GM18498 (cell line): ENCODE data around the gene NPY4R.
"Not testable (repeated sequence)": the region's sequence is repeated elsewhere in the genome, so short reads cannot be mapped to it uniquely, and the experiment has no call there.

ENCODE experiments used
- ATAC-seq: cut with Tn5 transposase; IDR thresholded peaks from one replicate; pipeline ENCODE4 v1.9.1; 2021; ENCODE audit warnings: mild to moderate bottlenecking, moderate library complexity; ENCODE audit not compliant: unreplicated experiment

Gene NPY4R, protein sequence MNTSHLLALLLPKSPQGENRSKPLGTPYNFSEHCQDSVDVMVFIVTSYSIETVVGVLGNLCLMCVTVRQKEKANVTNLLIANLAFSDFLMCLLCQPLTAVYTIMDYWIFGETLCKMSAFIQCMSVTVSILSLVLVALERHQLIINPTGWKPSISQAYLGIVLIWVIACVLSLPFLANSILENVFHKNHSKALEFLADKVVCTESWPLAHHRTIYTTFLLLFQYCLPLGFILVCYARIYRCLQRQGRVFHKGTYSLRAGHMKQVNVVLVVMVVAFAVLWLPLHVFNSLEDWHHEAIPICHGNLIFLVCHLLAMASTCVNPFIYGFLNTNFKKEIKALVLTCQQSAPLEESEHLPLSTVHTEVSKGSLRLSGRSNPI

DNA sequence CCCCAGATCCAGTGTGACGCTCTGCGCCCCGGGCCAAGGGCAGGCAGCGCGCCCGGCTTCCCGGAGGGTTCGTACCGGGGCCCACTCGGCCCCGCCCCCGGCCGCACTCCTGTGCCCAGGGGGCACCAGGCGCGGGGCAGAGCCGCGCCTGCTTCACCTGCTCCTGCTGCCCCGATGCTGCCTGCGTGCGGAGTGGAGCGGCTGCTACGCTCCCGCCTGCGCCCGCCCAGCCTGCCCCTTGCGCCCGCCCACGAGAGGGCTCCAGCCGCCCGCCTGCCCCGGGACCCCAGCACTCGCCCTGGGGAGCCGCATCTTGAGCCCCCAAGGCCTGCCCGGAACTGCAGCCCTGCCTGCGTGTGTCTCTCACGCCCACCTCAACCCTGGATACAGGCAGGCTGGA is at the start of gene NPY4R:
NPY4R (minus strand) TSS at position 194 of the 400 bp plus-strand sequence. CDS start 3,323 bp downstream, outside the sequence.
- not testable (repeated sequence) for ATAC-seq

GRCh38 chr10:46515366-46515765 is 49.6 kb upstream of the NPY4R start:
- no peak for ATAC-seq

- ATAC-seq, result no peak
Measured at GRCh38 chr10:46514899-46515298, 49.1 kb upstream of the NPY4R start.

- no peak for ATAC-seq
Measured at GRCh38 chr10:46514431-46514861, 48.7 kb upstream of the NPY4R start.

DNA sequence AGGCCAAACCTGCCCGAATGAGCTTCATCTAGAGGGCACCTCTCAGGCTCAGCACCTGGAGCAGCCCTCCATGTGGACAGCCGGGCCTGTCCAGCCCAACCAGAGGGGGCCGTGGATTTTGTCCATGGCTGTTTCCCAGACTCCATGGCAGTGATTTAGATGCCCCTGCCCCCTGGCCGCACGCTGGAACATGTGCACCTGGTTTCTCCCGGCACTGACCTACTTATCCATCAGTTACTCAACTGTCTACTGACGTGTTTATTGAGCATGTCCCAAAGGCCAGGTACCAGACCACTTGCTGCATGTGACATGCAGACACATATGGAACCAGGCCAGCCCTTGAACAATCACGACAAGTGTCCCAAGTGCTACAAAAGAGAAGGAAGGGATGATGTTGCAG is 47.6 kb upstream of the NPY4R start:
- ATAC-seq, result not testable (repeated sequence)

DNA sequence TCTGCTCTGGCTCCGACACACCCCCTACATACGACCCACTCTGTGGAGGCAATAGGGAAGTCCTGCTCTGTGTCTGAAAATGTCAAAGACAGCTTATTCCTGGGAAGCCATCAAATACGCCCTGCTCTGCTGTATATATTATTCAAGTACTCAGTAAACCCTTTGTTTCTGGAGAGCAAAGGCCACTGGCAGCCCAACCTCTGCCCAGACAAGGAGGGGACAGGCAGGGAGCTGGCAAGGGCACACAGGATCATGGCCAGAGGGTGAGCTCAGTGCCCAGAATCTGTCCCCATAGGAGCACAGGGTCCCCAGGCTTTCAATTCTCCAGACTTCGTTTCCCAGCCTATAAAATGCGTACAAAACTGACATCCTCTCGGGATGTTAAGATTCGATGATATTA is 47.0 kb upstream of the NPY4R start:
- not testable (repeated sequence) for ATAC-seq

DNA sequence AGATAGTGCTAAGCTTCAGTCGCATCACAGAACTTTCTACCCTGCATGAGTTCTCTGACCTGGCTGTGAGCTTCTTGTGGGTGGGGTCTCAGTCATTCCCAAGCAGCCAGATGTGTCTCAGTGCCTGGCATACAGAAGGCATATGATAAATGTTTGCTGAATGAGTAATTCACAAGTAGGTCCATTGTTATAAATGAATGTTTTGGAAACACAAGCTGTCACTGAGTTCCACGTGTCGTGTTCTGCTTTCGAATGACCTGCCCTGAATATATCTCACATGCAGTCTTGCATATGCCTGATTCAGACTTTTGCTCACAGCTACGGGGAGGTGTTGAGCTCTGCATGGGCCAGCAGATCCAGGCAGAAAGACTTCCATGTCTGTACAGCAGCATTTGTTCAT is 46.2 kb upstream of the NPY4R start:
- not testable (repeated sequence) for ATAC-seq

DNA sequence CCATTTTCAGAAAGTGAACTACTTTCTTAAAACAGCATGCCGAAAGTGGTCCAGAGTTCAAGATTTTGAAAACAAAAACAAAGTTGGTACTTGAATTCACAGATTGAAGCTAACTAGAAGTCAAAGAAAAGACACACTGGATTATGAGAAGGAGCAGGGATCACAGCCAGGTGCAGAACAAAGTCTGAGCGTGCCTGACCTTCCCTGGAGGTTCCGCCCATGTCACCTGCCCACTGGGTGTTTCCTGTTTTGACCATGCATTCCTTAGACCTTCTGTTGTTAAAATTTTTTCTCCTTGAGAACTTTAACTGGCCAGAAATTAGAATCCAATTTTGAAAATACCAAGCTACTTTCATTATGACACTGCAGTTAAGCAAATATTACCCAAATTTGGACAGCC is 34.2 kb upstream of the NPY4R start:
- not testable (repeated sequence) for ATAC-seq

- ATAC-seq, result not testable (repeated sequence)
Measured at GRCh38 chr10:46498985-46499703, 33.4 kb upstream of the NPY4R start.

DNA sequence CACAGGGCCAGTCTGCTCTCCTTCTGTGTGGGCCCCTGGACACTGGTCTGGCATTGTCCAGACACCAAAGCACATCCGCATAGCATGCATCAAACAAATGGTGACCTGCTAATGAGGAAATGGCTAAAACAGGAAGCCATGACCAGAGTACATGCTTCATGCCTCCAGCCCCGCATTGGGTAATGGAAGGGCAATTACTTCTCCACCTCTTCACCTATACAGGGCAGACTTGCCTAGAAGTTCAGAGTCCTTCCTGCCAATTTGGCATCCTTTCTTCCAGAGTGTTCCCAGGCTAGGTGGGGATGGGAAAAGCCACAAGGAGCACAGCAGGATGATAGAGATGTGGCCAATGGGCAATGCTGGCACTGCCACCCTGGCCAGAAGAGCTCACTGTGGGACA is 32.1 kb upstream of the NPY4R start:
- ATAC-seq, result not testable (repeated sequence)

DNA sequence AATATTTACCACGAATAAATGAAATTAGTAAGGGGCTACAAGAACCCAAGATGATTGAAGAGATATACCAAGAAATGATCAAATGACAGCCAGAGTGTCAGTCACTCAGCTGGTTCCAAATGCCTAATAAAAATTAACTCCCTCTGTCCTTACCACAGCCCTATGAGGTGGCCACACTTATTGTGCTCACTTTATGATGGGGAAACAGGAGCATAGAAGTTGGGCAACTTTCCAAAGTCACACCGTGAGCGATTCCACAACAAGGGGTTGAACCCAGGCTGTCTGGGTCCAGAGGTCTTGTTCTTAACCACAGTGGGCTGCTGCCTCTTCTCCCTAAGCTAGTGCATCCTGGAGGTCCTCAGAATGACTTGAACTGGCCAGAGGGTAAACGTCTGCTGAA is 31.6 kb upstream of the NPY4R start:
- not testable (repeated sequence) for ATAC-seq

DNA sequence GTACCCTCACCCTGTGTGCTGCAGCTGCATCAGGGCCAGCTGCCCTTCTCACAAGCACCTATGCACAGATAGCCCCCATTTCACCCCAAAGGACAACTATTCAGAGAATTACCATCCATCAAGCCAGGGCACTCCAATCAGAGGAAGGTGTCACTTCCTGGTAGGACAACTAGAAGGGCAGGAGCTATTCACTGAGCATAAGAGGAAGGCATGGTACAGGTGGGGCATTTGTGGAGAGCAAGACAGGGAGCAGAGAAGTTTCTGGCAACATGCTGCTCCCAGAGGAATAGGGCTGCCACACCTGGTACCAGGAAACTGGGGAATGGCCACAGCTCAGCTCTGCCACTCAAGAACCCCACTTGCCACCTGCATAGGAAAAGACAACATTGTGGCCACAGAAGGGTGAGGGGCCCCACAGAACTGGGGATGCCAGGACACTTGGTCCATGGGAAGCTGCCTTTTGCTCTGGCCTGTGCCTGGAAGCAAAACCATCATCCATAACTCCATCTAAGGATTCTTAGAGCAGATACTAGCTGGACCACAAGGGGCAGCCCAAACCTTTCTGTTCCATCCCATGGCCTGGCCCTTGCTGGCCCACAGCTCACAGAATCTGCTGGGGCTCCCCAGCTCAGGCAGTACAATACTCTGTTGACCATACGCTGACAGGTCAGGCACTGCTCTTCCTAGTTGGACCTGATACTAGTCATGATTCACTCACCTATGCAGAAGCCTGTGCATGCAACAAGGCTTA is 25.8 kb upstream of the NPY4R start:
- ATAC-seq, result not testable (repeated sequence)

- ATAC-seq, result not testable (repeated sequence)
Measured at GRCh38 chr10:46490285-46490684, 24.5 kb upstream of the NPY4R start.

DNA sequence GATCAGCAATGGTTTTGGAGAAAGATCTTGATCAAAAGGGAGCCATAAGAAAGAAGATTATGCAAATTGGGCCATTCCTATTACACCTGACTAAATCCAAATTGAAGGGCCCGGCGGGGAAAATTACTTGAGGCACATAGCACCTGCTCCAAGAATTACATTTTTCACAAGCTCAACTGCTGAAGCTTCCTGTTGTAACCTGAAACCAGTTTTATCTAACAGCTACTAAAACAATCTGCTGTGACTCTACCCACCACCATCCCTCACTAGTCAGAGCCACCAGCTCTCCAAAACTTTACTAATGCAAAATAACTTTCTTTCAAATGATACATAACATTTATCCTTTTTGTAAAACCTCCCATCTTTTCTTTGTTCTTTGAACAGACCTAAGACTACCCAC is 20.7 kb upstream of the NPY4R start:
- not testable (repeated sequence) for ATAC-seq

DNA sequence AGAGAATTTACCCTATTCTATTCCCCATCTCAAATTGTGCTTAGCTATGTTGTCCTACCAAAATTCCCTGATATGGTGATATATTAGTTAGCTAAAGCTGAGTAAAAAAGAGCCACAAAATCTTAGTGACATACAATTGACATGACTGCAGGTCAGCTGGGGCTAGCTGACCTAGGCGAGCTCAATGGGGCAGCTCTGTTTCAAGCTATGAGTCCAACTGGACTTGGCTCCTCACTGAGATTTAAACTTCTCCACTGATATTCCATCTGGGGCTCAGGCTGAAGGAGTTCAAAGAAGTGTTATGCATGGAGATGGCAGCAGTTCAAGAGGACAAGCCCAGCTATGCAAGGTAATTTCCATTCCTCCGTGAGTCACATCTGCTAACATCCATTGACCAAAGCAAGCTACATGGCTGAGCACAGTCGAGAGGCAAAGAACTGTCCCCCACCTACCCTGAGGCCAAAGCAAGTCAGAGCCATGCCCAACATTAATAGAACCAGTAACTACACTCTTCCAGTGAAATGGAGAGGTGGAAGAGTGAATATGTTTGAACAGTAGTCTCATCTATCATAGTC is 9.1 kb upstream of the NPY4R start:
- not testable (repeated sequence) for ATAC-seq

- not testable (repeated sequence) for ATAC-seq
Measured at GRCh38 chr10:46473758-46474157, 8.0 kb upstream of the NPY4R start.

- not testable (repeated sequence) for ATAC-seq
Measured at GRCh38 chr10:46470134-46470533, 4.4 kb upstream of the NPY4R start.

DNA sequence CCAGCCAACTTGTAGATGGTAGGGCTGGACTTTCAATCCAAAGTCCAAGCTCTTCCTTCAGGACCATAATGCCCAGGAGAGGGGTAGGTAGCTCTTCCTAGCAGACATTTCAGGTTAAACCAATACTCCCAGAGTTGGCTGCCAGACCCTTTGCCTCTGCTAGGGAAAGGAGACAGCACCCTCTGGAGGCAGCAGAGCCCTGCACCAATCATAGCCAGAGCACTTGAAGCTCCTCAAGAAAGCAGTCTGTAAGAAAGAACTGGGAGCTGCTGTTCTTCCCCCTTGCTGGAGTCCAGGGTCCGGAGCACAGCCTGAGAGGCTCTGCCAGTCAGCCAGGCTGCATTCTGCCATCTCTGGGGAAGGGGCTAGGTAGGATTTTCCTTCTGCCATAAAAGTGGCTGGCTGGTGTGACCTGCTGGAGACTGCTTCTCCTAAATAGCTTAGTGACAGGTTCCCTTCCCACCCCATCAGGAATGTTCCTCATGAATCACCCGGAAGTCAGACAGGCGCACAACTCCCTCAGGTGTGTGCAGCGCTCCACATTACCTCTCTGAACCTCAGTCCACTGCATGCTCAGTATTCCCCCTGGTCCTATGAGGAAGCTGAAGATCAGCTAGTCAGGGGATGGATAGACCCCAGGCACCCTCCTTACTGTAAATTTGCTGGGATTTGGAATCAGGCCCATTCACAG is 2.5 kb upstream of the NPY4R start:
- ATAC-seq, result not testable (repeated sequence)

DNA sequence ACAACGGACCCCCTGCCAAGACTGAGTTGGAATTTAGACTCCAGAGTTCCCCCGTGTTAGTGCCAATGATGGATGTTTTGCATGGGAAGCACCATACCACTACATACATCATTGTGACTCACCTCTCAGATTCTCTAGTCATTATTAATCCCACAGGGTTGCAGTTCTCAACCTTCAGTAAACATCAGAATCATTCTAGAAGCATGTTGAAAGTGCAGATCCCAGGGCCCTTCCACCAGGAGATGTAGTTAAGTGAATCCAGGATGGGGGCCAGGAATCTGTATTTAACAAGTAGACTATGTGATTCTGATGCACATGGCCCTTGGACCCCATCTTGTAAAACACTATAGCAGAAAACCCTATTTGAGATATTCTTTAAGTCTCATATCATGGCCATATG is 2.1 kb downstream of the NPY4R start:
- ATAC-seq, result not testable (repeated sequence)

- not testable (repeated sequence) for ATAC-seq
Measured at GRCh38 chr10:46462276-46462675, 3.5 kb downstream of the NPY4R start.
